ENCODE data around the gene JAKMIP2.

JAKMIP2 gene

GRCh38 chr5:147697380-147697779, 85.1 kb downstream of the JAKMIP2 start:
- no peak for DNase-seq (ENCODE audit: low read depth in 2 of 2)

GRCh38 chr5:147694772-147695171, 87.8 kb downstream of the JAKMIP2 start:
- no peak for DNase-seq (ENCODE audit: low read depth in 2 of 2)

GRCh38 chr5:147693233-147693632, 89.3 kb downstream of the JAKMIP2 start:
- no peak for DNase-seq (ENCODE audit: low read depth in 2 of 2)

- no peak for DNase-seq (ENCODE audit: low read depth in 2 of 2)
These were observed 91.4 kb downstream of the JAKMIP2 start for GRCh38 chr5:147691130-147691529.

GRCh38 chr5:147690595-147690994, 91.9 kb downstream of the JAKMIP2 start:
- no peak for DNase-seq (ENCODE audit: low read depth in 2 of 2)

- DNase-seq (ENCODE audit: low read depth in 2 of 2) = no peak
These were observed 93.1 kb downstream of the JAKMIP2 start for GRCh38 chr5:147689426-147689825.

GRCh38 chr5:147688656-147689356, 93.7 kb downstream of the JAKMIP2 start:
- no peak for DNase-seq (ENCODE audit: low read depth in 2 of 2)

- no peak for DNase-seq (ENCODE audit: low read depth in 2 of 2)
These were observed 95.4 kb downstream of the JAKMIP2 start for GRCh38 chr5:147687118-147687517.

GRCh38 chr5:147686421-147686820, 96.1 kb downstream of the JAKMIP2 start:
- no peak for DNase-seq (ENCODE audit: low read depth in 2 of 2)

GRCh38 chr5:147685993-147686392, 96.5 kb downstream of the JAKMIP2 start:
- DNase-seq (ENCODE audit: low read depth in 2 of 2) = no peak

- DNase-seq (ENCODE audit: low read depth in 2 of 2) = no peak
These were observed 107.4 kb downstream of the JAKMIP2 start for GRCh38 chr5:147675168-147675567.

- DNase-seq (ENCODE audit: low read depth in 2 of 2) = no peak
These were observed 108.1 kb downstream of the JAKMIP2 start for GRCh38 chr5:147674411-147674810.

- no peak for DNase-seq (ENCODE audit: low read depth in 2 of 2)
These were observed 108.7 kb downstream of the JAKMIP2 start for GRCh38 chr5:147673791-147674190.

GRCh38 chr5:147673266-147673665, 109.3 kb downstream of the JAKMIP2 start:
- DNase-seq (ENCODE audit: low read depth in 2 of 2) = no peak

- DNase-seq (ENCODE audit: low read depth in 2 of 2) = no peak
These were observed 111.2 kb downstream of the JAKMIP2 start for GRCh38 chr5:147671365-147671764.

GRCh38 chr5:147670815-147671214, 111.7 kb downstream of the JAKMIP2 start:
- no peak for DNase-seq (ENCODE audit: low read depth in 2 of 2)

- DNase-seq (ENCODE audit: low read depth in 2 of 2) = no peak
These were observed 113.2 kb downstream of the JAKMIP2 start for GRCh38 chr5:147669169-147669869.

GRCh38 chr5:147668385-147668784, 114.1 kb downstream of the JAKMIP2 start:
- DNase-seq (ENCODE audit: low read depth in 2 of 2) = no peak

- DNase-seq (ENCODE audit: low read depth in 2 of 2) = no peak
These were observed 115.2 kb downstream of the JAKMIP2 start for GRCh38 chr5:147667363-147667762.

GRCh38 chr5:147666419-147666818, 116.1 kb downstream of the JAKMIP2 start:
- DNase-seq (ENCODE audit: low read depth in 2 of 2) = no peak

GRCh38 chr5:147661541-147661940, 121.0 kb downstream of the JAKMIP2 start:
- no peak for DNase-seq (ENCODE audit: low read depth in 2 of 2)

- DNase-seq (ENCODE audit: low read depth in 2 of 2) = no peak
These were observed 123.2 kb downstream of the JAKMIP2 start for GRCh38 chr5:147659166-147659929.
